Measurements from ENCODE around the gene TNRC6B.

DNA sequence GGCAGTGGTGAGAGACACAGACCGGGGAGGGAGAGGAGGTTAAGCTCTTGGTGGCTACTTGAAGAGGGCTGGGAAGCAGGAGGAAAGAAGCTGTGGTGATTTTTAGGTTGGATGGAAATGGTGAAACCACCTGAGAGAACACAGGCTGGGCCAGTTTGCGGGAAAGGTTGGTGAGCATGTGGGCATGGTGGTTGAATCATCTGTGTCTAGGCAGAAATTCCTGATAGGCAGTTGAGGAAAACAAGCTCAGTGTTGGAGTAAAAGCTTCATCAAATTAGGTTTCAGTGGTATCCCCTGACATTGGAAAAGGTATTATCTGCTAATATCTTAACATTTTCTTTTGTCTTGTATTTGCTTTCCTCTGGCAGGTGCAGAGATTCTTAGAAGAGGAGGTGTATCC, 188.3 kb downstream of the TNRC6B start:
- no peak for TF ChIP-seq EZH2 (IDR thresholded peaks at IDR 0.05; ENCODE audit: borderline replicate concordance, low read depth, low read length, poor library complexity, severe bottlenecking)
- TF ChIP-seq, protein P1, sequence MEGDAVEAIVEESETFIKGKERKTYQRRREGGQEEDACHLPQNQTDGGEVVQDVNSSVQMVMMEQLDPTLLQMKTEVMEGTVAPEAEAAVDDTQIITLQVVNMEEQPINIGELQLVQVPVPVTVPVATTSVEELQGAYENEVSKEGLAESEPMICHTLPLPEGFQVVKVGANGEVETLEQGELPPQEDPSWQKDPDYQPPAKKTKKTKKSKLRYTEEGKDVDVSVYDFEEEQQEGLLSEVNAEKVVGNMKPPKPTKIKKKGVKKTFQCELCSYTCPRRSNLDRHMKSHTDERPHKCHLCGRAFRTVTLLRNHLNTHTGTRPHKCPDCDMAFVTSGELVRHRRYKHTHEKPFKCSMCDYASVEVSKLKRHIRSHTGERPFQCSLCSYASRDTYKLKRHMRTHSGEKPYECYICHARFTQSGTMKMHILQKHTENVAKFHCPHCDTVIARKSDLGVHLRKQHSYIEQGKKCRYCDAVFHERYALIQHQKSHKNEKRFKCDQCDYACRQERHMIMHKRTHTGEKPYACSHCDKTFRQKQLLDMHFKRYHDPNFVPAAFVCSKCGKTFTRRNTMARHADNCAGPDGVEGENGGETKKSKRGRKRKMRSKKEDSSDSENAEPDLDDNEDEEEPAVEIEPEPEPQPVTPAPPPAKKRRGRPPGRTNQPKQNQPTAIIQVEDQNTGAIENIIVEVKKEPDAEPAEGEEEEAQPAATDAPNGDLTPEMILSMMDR (conservative IDR thresholded peaks at IDR 0.05; ENCODE audit: low read depth, low read length): no peak
